Parathyroid adenoma (tissue), 2 donors: ENCODE results near the gene SORCS2.

Experiments used
- H2AFZ ChIP-seq: fragments of 300-600 bp; sonication (generic); one replicate; pipeline ENCODE4 v1.7.0; 2017; ENCODE audit warnings: antibody characterized with exemption, mild to moderate bottlenecking
- H3K27ac ChIP-seq: fragments of 300-600 bp; sonication (generic); one replicate; pipeline ENCODE4 v1.7.0; 2017
- H3K27me3 ChIP-seq: fragments of 300-600 bp; sonication (generic); one replicate; pipeline ENCODE4 v1.7.0; 2017; ENCODE audit warnings: low read length; ENCODE audit not compliant: control insufficient read depth, insufficient read depth
- H3K36me3 ChIP-seq: fragments of 300-600 bp; sonication (generic); one replicate; pipeline ENCODE4 v1.7.0; 2017; ENCODE audit warnings: low read length; ENCODE audit not compliant: control insufficient read depth, insufficient read depth
- H3K4me1 ChIP-seq: fragments of 300-600 bp; sonication (generic); one replicate; pipeline ENCODE4 v1.7.0; 2017; ENCODE audit warnings: control low read depth
- H3K4me2 ChIP-seq: fragments of 300-600 bp; sonication (generic); one replicate; pipeline ENCODE4 v1.7.0; 2017; ENCODE audit warnings: low read length
- H3K4me3 ChIP-seq: fragments of 300-600 bp; sonication (generic); one replicate; pipeline ENCODE4 v1.7.0; 2017; ENCODE audit warnings: low read depth, low read length
- H3K79me2 ChIP-seq: fragments of 300-600 bp; sonication (generic); one replicate; pipeline ENCODE4 v1.7.0; 2017; ENCODE audit warnings: control low read depth
- H3K9ac ChIP-seq: fragments of 300-600 bp; sonication (generic); one replicate; pipeline ENCODE4 v1.7.0; 2017; ENCODE audit warnings: mild to moderate bottlenecking
- H3K9me3 ChIP-seq: fragments of 300-600 bp; sonication (generic); one replicate; pipeline ENCODE4 v1.7.0; 2017; ENCODE audit warnings: low read length; ENCODE audit not compliant: control insufficient read depth
- CTCF ChIP-seq: fragments of 300-600 bp; sonication (generic); IDR thresholded peaks from one replicate; pipeline ENCODE4 v1.7.0; 2017; ENCODE audit warnings: antibody characterized with exemption, mild to moderate bottlenecking
- donor health status: primary hyperparathyroidism.

Gene SORCS2

DNA sequence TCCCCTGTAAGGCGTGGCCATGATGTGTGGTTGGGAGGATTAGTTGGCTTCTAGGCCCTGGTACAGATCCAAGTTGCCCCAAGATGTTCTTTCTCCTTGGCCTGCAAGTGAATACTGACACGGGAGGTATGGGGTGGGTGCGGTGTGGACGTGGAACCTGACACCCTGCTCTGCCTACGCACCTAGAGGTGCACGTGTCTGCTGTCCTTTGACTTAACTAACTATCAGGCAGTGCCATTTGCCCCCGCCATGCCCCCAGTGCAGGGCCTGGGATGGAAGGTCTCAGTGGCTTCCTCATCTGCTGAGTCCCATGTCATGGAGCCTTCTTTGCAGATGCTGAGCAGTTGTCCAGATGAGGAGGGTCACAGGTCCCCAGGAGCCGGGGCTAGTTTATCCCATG is 151.6 kb downstream of the SORCS2 start:
- no peak overlapping the region for H3K27ac ChIP-seq
- H3K36me3 ChIP-seq: no peaks in the 10 kb centered on the region
- H3K9me3 ChIP-seq: no peaks in the 10 kb centered on the region
- H3K4me1 ChIP-seq: no peaks in the 10 kb centered on the region
- no peaks in the 10 kb centered on the region for H3K27me3 ChIP-seq
- no peak overlapping the region for H3K4me3 ChIP-seq
- H3K4me2 ChIP-seq: no peak overlapping the region
- no peak overlapping the region for H3K9ac ChIP-seq
- no peak for TF ChIP-seq CTCF
- H2AFZ ChIP-seq: no peak overlapping the region
- no peaks in the 10 kb centered on the region for H3K79me2 ChIP-seq

DNA sequence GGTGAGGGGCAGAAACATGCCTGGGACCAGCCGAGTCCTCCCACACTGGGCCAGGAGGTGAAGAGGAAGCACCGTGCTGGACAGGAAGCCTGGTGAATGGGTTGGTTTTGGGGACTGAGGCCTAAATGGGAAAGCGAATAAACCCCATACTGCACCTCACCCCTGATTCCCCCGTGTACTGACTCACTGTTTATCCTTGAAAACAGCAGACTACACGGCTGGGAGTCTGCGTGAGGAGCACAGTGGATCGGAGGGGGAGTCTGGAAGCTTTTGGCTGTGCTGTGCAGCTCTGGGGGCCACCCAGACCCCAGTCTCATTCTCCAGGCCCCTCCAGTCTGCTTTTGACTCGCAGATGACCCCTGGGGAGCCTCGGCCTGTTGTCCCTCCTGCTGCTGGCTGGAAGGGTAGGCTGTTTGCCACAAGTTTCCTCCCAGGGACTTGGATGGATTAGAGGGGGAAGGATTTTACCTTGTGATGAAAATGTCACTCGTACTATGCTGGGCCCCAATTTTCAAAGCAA is 152.4 kb downstream of the SORCS2 start:
- Histone ChIP-seq H3K9ac (no peak overlapping the region), H3K4me2 (no peak overlapping the region), H3K36me3 (no peaks in the 10 kb centered on the region), H3K79me2 (no peaks in the 10 kb centered on the region), H3K9me3 (no peaks in the 10 kb centered on the region), H3K4me1 (no peaks in the 10 kb centered on the region), H2AFZ (no peak overlapping the region), H3K4me3 (no peak overlapping the region), H3K27me3 (no peaks in the 10 kb centered on the region), H3K27ac (no peak overlapping the region)
- no peak for TF ChIP-seq CTCF

GRCh38 chr4:7347981-7348380 is 155.6 kb downstream of the SORCS2 start:
- no peak for TF ChIP-seq CTCF
- H3K9ac ChIP-seq: no peak overlapping the region
- H3K27ac ChIP-seq: no peak overlapping the region
- H3K9me3 ChIP-seq: no peaks in the 10 kb centered on the region
- no peaks in the 10 kb centered on the region for H3K79me2 ChIP-seq
- H3K4me3 ChIP-seq: no peak overlapping the region
- no peaks in the 10 kb centered on the region for H3K27me3 ChIP-seq
- H2AFZ ChIP-seq: no peak overlapping the region
- H3K4me2 ChIP-seq: no peak overlapping the region
- H3K4me1 ChIP-seq: no peaks in the 10 kb centered on the region
- H3K36me3 ChIP-seq: no peaks in the 10 kb centered on the region

DNA sequence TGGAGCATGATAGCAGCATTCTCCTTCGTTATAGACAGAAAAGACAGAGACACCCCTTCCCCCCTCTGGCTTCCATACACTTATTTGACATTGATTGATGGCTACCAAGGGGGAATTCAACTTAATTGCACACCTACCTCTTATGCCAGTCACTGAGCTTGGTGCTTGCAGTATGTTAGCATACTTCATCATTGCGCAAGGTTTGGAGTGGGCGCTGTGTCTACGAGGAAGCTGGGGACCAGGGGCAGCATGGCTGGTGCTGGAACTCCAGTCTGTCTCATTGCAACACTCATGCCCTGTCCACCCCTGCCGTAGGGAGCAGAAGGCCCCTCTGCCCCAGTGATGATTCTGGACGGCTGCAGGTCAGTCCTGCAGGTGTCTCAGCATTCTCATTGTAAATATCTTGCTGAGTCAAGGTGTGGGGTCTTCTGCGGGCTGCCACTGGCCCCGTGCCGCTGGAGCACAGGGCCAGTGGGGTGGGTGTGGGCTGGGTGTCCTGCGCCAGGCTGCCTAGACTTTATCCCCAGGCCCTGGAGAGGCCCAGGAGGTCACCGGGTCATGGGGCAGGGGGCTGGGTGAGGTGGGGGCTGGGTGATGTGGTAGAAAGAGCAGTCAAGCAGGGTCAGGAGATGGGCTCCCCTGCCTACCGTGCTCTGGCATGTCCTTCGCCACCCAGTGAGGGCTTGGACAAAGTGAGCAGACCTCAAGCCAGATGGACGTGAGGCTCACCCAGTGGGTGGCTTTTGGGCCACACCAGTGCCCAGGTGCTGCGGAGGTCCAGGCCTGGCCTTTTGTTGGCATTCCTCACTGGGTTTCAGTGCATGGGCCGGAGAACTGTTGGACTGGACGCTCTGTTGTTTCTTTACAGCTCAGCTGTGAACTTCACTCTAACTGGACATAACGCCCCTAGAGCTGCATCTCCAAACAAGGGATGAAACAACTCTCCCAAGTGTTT is 156.9 kb downstream of the SORCS2 start:
- Histone ChIP-seq H3K27me3 (no peaks in the 10 kb centered on the region), H3K79me2 (no peaks in the 10 kb centered on the region), H3K27ac (no peak overlapping the region), H3K4me3 (no peak overlapping the region), H3K9ac (no peak overlapping the region), H3K36me3 (no peaks in the 10 kb centered on the region), H3K4me1 (no peaks in the 10 kb centered on the region), H3K4me2 (no peak overlapping the region), H2AFZ (no peak overlapping the region), H3K9me3 (no peaks in the 10 kb centered on the region)
- no peak for TF ChIP-seq CTCF

DNA sequence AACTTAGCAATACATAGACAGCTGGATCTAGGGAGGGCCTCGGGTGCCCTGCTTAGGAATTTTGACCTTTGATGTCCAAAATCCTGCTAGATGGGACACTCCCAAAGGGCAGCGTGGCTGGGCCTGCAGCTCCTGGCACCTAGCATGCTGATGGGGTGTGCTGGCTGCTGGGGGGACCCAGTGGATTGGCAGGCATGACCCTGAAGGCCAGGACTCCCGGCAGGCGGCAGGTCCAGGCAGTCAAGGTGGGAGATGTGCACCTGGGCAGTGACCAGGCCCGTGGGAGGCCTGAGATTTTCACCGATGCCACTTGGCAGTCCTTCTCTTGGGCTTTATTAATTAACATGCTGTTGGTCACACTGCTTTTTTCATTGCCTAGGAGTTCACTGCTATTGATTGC is 158.1 kb downstream of the SORCS2 start:
- H3K4me2 ChIP-seq: no peak overlapping the region
- H3K9ac ChIP-seq: no peak overlapping the region
- no peaks in the 10 kb centered on the region for H3K36me3 ChIP-seq
- no peak overlapping the region for H2AFZ ChIP-seq
- no peaks in the 10 kb centered on the region for H3K4me1 ChIP-seq
- no peak for TF ChIP-seq CTCF
- H3K27ac ChIP-seq: no peak overlapping the region
- H3K79me2 ChIP-seq: no peaks in the 10 kb centered on the region
- no peak overlapping the region for H3K4me3 ChIP-seq
- H3K9me3 ChIP-seq: no peaks in the 10 kb centered on the region
- H3K27me3 ChIP-seq: no peaks in the 10 kb centered on the region
